GM12872 (cell line): ENCODE data around the gene WDR54.

Experiments
- CTCF ChIP-seq: IDR thresholded peaks from 3 replicates; pipeline ENCODE4 v1.5.1; 2011; ENCODE audit warnings: low read depth, mild to moderate bottlenecking, low read length, moderate library complexity; ENCODE audit not compliant: insufficient read depth

WDR54 gene

DNA sequence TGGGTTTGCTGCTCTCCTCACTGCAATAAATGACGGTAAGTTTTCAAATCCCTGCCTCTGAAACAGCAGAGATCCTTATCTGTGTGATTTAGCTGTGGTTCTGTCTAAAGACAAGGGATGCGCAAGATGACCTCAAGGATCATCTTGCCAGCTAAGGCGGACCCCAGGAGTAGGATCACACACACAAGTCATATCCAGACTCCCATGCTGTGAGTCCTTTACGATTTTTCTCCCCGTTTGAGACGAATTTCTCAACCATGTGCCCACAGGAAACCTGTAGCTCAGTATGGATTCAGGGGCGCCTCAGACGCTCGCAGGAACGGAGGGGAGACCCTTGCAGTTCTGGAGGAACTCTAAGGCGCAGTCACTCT, 30.3 kb upstream of the WDR54 start:
- TF ChIP-seq CTCF, result no peak

- TF ChIP-seq CTCF, result peak; percentile 96
Measured at GRCh38 chr2:74391580-74392448, 29.7 kb upstream of the WDR54 start.

DNA sequence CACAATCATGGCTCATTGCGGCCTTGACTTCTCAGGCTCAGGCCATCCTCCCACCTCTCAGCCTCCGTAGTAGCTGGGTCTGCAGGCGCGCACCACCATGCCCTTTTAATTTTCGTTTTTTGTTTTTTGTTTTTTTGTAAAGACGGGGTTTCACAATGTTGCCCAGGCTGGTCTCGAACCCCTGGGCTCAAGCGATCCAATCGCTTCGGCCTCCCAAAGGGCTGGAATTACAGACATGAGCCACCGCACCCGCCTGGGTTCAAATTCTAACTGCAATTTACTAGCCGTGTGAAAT, 29.1 kb upstream of the WDR54 start:
- no peak for TF ChIP-seq CTCF

GRCh38 chr2:74393525-74393924, 28.0 kb upstream of the WDR54 start:
- TF ChIP-seq CTCF, result no peak

- TF ChIP-seq CTCF, result no peak
Measured at GRCh38 chr2:74396149-74396548, 25.4 kb upstream of the WDR54 start.

DNA sequence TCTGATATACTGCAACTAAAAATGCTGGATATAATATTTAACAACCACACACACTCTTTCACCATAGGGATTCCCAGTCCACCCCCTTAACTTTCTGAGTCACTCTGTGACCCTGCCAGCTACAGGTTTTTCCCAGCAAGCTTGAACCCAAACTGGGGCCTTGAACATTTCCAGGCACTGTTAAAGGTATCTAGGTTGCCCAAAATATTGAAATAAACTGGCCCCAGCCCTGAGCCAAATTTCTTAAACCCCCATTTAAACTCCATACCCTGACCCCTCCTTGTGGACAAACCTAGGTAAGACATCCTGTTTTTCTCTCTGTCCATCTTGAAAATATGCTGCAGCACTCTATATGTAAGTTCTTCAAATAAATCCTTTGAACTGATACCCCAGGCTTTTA, 21.7 kb upstream of the WDR54 start:
- peak; percentile 71 for TF ChIP-seq CTCF

- TF ChIP-seq CTCF, result no peak
Measured at GRCh38 chr2:74401891-74402290, 19.6 kb upstream of the WDR54 start.
